K562 (cell line): Measurements from ENCODE around the gene ZKSCAN3. TPM values are rescaled to one million over a fixed set of nuclear protein-coding genes. Genes with fewer than 3 reads are reported as not detected.

Source experiments
- ATF4 ChIP-seq: fragments of 450-650 bp; formaldehyde crosslinking; IDR thresholded peaks from 2 replicates; pipeline ENCODE4 v1.4.0; 2022; ENCODE audit warnings: mild to moderate bottlenecking, moderate library complexity
- ETV1 ChIP-seq: fragments of 450-650 bp; conservative IDR thresholded peaks from 2 replicates; pipeline ENCODE4 v1.6.1; 2016; ENCODE audit warnings: missing genetic modification characterization, control low read depth, low read depth, missing compliant biosample characterization
- GATAD2A ChIP-seq: fragments of 450-650 bp; IDR thresholded peaks from 2 replicates; pipeline ENCODE4 v1.6.1; 2017
- HLTF ChIP-seq: fragments of 450-650 bp; IDR thresholded peaks from 2 replicates; pipeline ENCODE4 v1.6.1; 2016
- IRF2 ChIP-seq: sonication (generic); formaldehyde crosslinking; IDR thresholded peaks from 2 replicates; pipeline ENCODE4 v1.8.1; 2022; ENCODE audit warnings: mild to moderate bottlenecking, missing genetic modification reagents
- KLF16 ChIP-seq: IDR thresholded peaks from 2 replicates; pipeline ENCODE4 v1.6.1; 2016; ENCODE audit warnings: antibody characterized with exemption
- MEIS2 ChIP-seq: fragments of 450-650 bp; IDR thresholded peaks from 2 replicates; pipeline ENCODE4 v1.6.1; 2014; ENCODE audit warnings: mild to moderate bottlenecking; ENCODE audit not compliant: partially characterized antibody
- TCF3 ChIP-seq: sonication (generic); formaldehyde crosslinking; IDR thresholded peaks from 2 replicates; pipeline ENCODE4 v1.4.0; 2020; ENCODE audit warnings: mild to moderate bottlenecking, missing genetic modification reagents
- XRCC4 ChIP-seq: IDR thresholded peaks from one replicate; pipeline ENCODE4 v1.6.1; 2011; ENCODE audit not compliant: insufficient read depth, insufficient read length; ENCODE audit errors: extremely low read depth
- ZKSCAN8 ChIP-seq: fragments of 200-800 bp; sonication (Bioruptor generic); IDR thresholded peaks from 2 replicates; pipeline ENCODE4 v1.6.1; 2016; ENCODE audit warnings: missing genetic modification characterization, missing compliant biosample characterization
- ZNF274 ChIP-seq: IDR thresholded peaks from 2 replicates; pipeline ENCODE4 v1.6.1; 2011; ENCODE audit warnings: low read depth, mild to moderate bottlenecking, low read length, moderate library complexity, borderline replicate concordance
- ZNF507 ChIP-seq: conservative IDR thresholded peaks from 2 replicates; pipeline ENCODE4 v1.6.1; 2017; ENCODE audit warnings: missing genetic modification characterization, missing compliant biosample characterization
- ZNF584 ChIP-seq: fragments of 200-800 bp; sonication (Bioruptor generic); IDR thresholded peaks from 2 replicates; pipeline ENCODE4 v1.6.1; 2016; ENCODE audit warnings: low read depth, mild to moderate bottlenecking, missing genetic modification characterization, missing compliant biosample characterization
- polyA plus RNA-seq, 8 experiments: library from polyadenylated mRNA; depleted of rRNA in 4 of 8; stranded (reverse) in 5 of 8; unstranded in 3 of 8; fragments of >200 nt; fragmentation: Nextera tagmentation in 2 of 8; fragmentation: Illumina TruSeq in 1 of 8; extraction: Ambion mirVana in 2 of 8; extraction: Trizol in 1 of 8; gene quantifications; 2 replicates each; pipeline versions ENCODE4 v1.2.1 to v1.2.3, GENCODE V29; 2011 to 2014; ENCODE audit warnings: inconsistent platforms in 1 of 8, missing spikeins in 1 of 8
- total RNA-seq, 7 experiments: library from RNA; depleted of rRNA in 6 of 7; stranded (reverse); fragments of >200 nt in 6 of 7; fragmentation: Illumina TruSeq in 2 of 7; extraction: Trizol in 2 of 7; gene quantifications; 2 replicates each; pipeline versions ENCODE4 v1.2.1 to v1.2.3, GENCODE V29; 2011 to 2021; ENCODE audit warnings: low replicate concordance in 1 of 7
- TF ChIP-seq, protein P1 (sequence below): fragments of 250-450 bp; sonication (Bioruptor Pico); IDR thresholded peaks from 2 replicates; pipeline ENCODE4 v1.8.0; 2022; ENCODE audit warnings: moderate library complexity, mild to moderate bottlenecking, inconsistent platforms
- TF ChIP-seq, protein P2 (sequence below): fragments of 450-650 bp; IDR thresholded peaks from 2 replicates; pipeline ENCODE4 v1.6.1; 2016; ENCODE audit warnings: mild to moderate bottlenecking, moderate library complexity
- TF ChIP-seq, protein P3 (sequence below): sonication (generic); formaldehyde crosslinking; IDR thresholded peaks from 2 replicates; pipeline ENCODE4 v1.8.0; 2022; ENCODE audit warnings: mild to moderate bottlenecking, missing genetic modification reagents

Gene ZKSCAN3
- total and polyA plus RNA-seq, 9 of the 15 experiments (the other 6 are each of a cell fraction or from before 2014, with no cell fraction given): 3.0 to 12.4 (median 10.2) TPM

DNA sequence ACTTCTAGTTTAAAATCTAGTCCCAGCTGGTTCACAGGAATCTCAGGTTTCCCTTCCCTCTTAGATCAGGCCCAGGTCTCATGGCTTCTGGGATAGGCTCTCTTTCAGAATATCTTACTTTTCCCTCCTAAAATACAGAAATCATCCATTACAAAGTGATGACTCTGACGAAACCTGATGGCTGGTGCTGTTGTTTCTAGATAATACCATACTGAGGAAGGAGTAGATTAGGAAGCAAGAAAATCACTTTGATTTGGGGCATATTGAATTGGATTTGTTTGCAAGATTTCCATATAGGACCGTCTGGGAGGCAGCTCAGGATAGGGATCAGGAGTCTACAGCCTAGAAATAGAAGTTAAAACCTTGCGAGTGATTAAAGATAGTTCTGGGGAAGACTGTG is 3.6 kb downstream of the ZKSCAN3 start (continued):
- TF ChIP-seq ZKSCAN8 (CRISPR knock-in tag): no peak
- TF ChIP-seq ZNF274: no peak
- TF ChIP-seq XRCC4: no peak
- TF ChIP-seq, protein P1, sequence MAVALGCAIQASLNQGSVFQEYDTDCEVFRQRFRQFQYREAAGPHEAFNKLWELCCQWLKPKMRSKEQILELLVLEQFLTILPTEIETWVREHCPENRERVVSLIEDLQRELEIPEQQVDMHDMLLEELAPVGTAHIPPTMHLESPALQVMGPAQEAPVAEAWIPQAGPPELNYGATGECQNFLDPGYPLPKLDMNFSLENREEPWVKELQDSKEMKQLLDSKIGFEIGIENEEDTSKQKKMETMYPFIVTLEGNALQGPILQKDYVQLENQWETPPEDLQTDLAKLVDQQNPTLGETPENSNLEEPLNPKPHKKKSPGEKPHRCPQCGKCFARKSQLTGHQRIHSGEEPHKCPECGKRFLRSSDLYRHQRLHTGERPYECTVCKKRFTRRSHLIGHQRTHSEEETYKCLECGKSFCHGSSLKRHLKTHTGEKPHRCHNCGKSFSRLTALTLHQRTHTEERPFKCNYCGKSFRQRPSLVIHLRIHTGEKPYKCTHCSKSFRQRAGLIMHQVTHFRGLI: no peak
- no peak for TF ChIP-seq ZNF507 (tag)
- 0 out of 2 replicates have a peak, but pooled peaks have one; percentile 9 for TF ChIP-seq KLF16
- TF ChIP-seq TCF3 (CRISPR knock-in tag): peak; percentile 66
- TF ChIP-seq, protein P2, sequence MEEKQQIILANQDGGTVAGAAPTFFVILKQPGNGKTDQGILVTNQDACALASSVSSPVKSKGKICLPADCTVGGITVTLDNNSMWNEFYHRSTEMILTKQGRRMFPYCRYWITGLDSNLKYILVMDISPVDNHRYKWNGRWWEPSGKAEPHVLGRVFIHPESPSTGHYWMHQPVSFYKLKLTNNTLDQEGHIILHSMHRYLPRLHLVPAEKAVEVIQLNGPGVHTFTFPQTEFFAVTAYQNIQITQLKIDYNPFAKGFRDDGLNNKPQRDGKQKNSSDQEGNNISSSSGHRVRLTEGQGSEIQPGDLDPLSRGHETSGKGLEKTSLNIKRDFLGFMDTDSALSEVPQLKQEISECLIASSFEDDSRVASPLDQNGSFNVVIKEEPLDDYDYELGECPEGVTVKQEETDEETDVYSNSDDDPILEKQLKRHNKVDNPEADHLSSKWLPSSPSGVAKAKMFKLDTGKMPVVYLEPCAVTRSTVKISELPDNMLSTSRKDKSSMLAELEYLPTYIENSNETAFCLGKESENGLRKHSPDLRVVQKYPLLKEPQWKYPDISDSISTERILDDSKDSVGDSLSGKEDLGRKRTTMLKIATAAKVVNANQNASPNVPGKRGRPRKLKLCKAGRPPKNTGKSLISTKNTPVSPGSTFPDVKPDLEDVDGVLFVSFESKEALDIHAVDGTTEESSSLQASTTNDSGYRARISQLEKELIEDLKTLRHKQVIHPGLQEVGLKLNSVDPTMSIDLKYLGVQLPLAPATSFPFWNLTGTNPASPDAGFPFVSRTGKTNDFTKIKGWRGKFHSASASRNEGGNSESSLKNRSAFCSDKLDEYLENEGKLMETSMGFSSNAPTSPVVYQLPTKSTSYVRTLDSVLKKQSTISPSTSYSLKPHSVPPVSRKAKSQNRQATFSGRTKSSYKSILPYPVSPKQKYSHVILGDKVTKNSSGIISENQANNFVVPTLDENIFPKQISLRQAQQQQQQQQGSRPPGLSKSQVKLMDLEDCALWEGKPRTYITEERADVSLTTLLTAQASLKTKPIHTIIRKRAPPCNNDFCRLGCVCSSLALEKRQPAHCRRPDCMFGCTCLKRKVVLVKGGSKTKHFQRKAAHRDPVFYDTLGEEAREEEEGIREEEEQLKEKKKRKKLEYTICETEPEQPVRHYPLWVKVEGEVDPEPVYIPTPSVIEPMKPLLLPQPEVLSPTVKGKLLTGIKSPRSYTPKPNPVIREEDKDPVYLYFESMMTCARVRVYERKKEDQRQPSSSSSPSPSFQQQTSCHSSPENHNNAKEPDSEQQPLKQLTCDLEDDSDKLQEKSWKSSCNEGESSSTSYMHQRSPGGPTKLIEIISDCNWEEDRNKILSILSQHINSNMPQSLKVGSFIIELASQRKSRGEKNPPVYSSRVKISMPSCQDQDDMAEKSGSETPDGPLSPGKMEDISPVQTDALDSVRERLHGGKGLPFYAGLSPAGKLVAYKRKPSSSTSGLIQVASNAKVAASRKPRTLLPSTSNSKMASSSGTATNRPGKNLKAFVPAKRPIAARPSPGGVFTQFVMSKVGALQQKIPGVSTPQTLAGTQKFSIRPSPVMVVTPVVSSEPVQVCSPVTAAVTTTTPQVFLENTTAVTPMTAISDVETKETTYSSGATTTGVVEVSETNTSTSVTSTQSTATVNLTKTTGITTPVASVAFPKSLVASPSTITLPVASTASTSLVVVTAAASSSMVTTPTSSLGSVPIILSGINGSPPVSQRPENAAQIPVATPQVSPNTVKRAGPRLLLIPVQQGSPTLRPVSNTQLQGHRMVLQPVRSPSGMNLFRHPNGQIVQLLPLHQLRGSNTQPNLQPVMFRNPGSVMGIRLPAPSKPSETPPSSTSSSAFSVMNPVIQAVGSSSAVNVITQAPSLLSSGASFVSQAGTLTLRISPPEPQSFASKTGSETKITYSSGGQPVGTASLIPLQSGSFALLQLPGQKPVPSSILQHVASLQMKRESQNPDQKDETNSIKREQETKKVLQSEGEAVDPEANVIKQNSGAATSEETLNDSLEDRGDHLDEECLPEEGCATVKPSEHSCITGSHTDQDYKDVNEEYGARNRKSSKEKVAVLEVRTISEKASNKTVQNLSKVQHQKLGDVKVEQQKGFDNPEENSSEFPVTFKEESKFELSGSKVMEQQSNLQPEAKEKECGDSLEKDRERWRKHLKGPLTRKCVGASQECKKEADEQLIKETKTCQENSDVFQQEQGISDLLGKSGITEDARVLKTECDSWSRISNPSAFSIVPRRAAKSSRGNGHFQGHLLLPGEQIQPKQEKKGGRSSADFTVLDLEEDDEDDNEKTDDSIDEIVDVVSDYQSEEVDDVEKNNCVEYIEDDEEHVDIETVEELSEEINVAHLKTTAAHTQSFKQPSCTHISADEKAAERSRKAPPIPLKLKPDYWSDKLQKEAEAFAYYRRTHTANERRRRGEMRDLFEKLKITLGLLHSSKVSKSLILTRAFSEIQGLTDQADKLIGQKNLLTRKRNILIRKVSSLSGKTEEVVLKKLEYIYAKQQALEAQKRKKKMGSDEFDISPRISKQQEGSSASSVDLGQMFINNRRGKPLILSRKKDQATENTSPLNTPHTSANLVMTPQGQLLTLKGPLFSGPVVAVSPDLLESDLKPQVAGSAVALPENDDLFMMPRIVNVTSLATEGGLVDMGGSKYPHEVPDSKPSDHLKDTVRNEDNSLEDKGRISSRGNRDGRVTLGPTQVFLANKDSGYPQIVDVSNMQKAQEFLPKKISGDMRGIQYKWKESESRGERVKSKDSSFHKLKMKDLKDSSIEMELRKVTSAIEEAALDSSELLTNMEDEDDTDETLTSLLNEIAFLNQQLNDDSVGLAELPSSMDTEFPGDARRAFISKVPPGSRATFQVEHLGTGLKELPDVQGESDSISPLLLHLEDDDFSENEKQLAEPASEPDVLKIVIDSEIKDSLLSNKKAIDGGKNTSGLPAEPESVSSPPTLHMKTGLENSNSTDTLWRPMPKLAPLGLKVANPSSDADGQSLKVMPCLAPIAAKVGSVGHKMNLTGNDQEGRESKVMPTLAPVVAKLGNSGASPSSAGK: no peak
- no peak for TF ChIP-seq HLTF
- peak; percentile 15 for TF ChIP-seq MEIS2
- no peak for TF ChIP-seq ATF4 (CRISPR knock-in tag)
- no peak for TF ChIP-seq GATAD2A
- TF ChIP-seq ETV1: no peak
- no peak for TF ChIP-seq IRF2 (CRISPR knock-in tag)
- TF ChIP-seq, protein P3, sequence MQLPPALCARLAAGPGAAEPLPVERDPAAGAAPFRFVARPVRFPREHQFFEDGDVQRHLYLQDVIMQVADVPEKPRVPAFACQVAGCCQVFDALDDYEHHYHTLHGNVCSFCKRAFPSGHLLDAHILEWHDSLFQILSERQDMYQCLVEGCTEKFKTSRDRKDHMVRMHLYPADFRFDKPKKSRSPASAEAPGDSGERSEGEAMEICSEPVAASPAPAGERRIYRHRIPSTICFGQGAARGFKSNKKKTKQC (CRISPR knock-in tag): no peak
- TF ChIP-seq ZNF584 (CRISPR knock-in tag): no peak
